Measurements from ENCODE around the gene HMGXB3.

HMGXB3 gene

DNA sequence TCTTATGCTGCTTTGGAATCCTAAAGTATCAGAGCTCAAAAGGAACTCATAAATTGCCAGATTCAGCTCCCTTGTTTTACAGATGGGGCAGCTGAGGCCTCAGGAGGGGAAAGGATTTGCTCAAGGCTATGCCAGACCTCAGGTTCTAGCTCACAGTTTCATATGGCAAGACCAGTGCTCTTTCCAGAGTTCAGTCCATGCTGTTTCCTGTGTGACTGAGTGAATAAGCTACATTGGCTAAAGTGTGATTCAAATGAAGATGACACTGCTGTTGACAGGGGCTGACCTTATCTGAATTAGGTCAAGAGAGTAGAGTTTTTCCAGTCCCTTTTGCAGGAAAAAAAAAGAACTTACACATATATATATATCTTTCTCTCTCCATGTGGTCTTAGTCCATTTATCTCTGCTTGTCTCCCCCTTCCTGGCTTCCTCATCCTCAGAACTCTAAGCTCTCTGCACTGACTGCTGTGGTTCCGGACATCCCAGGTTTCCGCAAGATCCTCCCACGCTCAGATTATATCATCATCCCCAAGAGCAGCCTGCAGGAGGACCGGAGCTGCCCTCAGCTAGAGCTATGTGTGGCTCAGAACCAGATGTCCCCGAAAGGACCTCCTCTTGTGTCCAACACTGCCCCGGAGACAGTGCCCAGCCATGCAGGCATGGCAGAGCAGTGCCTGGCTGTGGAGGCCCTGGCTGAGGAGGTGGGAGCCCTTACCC, 9.3 kb downstream of the HMGXB3 start:
- no peaks in the 10 kb centered on the region for H3K4me1 ChIP-seq (ENCODE audit: control insufficient read depth in 2 of 2, insufficient read depth in 1 of 2, low read depth in 1 of 2, low read length in 2 of 2)
- H3K23ac ChIP-seq (ENCODE audit: low read depth, low read length, poor library complexity): no peak overlapping the region
- peak overlapping the region in 1 of 2 donors; percentile 67 for H3K4me3 ChIP-seq (ENCODE audit: low read length in 2 of 2)
- no peak overlapping the region for H2BK15ac ChIP-seq (ENCODE audit: low read length)
- no peaks in the 10 kb centered on the region for H3K27me3 ChIP-seq (ENCODE audit: control insufficient read depth in 3 of 3, insufficient read depth in 3 of 3, low read depth in 1 of 3, low read length in 3 of 3)
- WGBS, 2 donors (ENCODE audit: extremely low coverage in 2 of 2, insufficient read length in 2 of 2, insufficient replicate concordance in 1 of 2): no CpG with 5 or more reads among the region's 6 CpGs
- no peak for DNase-seq (ENCODE audit: low spot score)
- no peak overlapping the region for H4K91ac ChIP-seq (ENCODE audit: low read depth, low read length, poor library complexity)
- H2AFZ ChIP-seq (ENCODE audit: low read length): no peak overlapping the region
- H3K9ac ChIP-seq (ENCODE audit: low read depth, low read length, poor library complexity): no peak overlapping the region
- no peak overlapping the region for H4K8ac ChIP-seq (ENCODE audit: low read depth, low read length)
- H3K9me3 ChIP-seq (replicated peaks in 1 of 2; ENCODE audit: control insufficient read depth in 2 of 2, insufficient read depth in 1 of 2, low read depth in 1 of 2, low read length in 2 of 2): peaks cover 0 to 7% of the 10 kb centered on the region in 2 donors
- H3K18ac ChIP-seq (ENCODE audit: low read length): no peak overlapping the region
- H3K79me1 ChIP-seq (ENCODE audit: low read depth, low read length): peaks cover 3% of the 10 kb centered on the region
- H3K14ac ChIP-seq (ENCODE audit: low read length): no peak overlapping the region
- H3K36me3 ChIP-seq (replicated peaks in 1 of 2; ENCODE audit: control insufficient read depth in 2 of 2, insufficient read depth in 2 of 2, low read length in 2 of 2): peaks cover 33 to 96% of the 10 kb centered on the region in 2 donors
- no peak overlapping the region for H3K4ac ChIP-seq (ENCODE audit: low read length)
- no peak overlapping the region for H2BK120ac ChIP-seq (ENCODE audit: low read depth, low read length)
- H3K27ac ChIP-seq (replicated peaks; ENCODE audit: low read length): no peak overlapping the region
- no peak overlapping the region for H2BK12ac ChIP-seq (ENCODE audit: low read length)
- H3K4me2 ChIP-seq (ENCODE audit: insufficient read depth, low read length, poor library complexity, severe bottlenecking): no peak overlapping the region
- H2AK5ac ChIP-seq (ENCODE audit: low read depth, low read length): no peak overlapping the region
- H2BK5ac ChIP-seq (ENCODE audit: low read length): no peak overlapping the region

- Histone ChIP-seq H2AK5ac (ENCODE audit: low read depth, low read length) (no peak overlapping the region), H3K4me2 (ENCODE audit: insufficient read depth, low read length, poor library complexity, severe bottlenecking) (no peak overlapping the region), H3K14ac (ENCODE audit: low read length) (no peak overlapping the region), H2BK5ac (ENCODE audit: low read length) (no peak overlapping the region), H2BK15ac (ENCODE audit: low read length) (no peak overlapping the region), H2BK120ac (ENCODE audit: low read depth, low read length) (no peak overlapping the region), H3K27me3 (ENCODE audit: control insufficient read depth in 3 of 3, insufficient read depth in 3 of 3, low read depth in 1 of 3, low read length in 3 of 3) (no peaks in the 10 kb centered on the region), H4K8ac (ENCODE audit: low read depth, low read length) (no peak overlapping the region), H3K4me1 (ENCODE audit: control insufficient read depth in 2 of 2, insufficient read depth in 1 of 2, low read depth in 1 of 2, low read length in 2 of 2) (no peaks in the 10 kb centered on the region), H3K9me3 (replicated peaks in 1 of 2; ENCODE audit: control insufficient read depth in 2 of 2, insufficient read depth in 1 of 2, low read depth in 1 of 2, low read length in 2 of 2) (peaks cover 7 to 23% of the 10 kb centered on the region in 2 donors), H3K4ac (ENCODE audit: low read length) (no peak overlapping the region), H2AFZ (ENCODE audit: low read length) (no peak overlapping the region), H2BK12ac (ENCODE audit: low read length) (no peak overlapping the region), H3K9ac (ENCODE audit: low read depth, low read length, poor library complexity) (no peak overlapping the region), H3K36me3 (replicated peaks in 1 of 2; ENCODE audit: control insufficient read depth in 2 of 2, insufficient read depth in 2 of 2, low read length in 2 of 2) (peaks cover 41 to 96% of the 10 kb centered on the region in 2 donors), H4K91ac (ENCODE audit: low read depth, low read length, poor library complexity) (no peak overlapping the region), H3K27ac (replicated peaks; ENCODE audit: low read length) (no peak overlapping the region), H3K4me3 (ENCODE audit: low read length in 2 of 2) (no peak overlapping the region), H3K18ac (ENCODE audit: low read length) (no peak overlapping the region), H3K79me1 (ENCODE audit: low read depth, low read length) (peaks cover 3% of the 10 kb centered on the region), H3K23ac (ENCODE audit: low read depth, low read length, poor library complexity) (no peak overlapping the region)
- DNase-seq (ENCODE audit: low spot score): no peak
- no CpG with 5 or more reads among the region's 4 CpGs for WGBS, 2 donors (ENCODE audit: extremely low coverage in 2 of 2, insufficient read length in 2 of 2, insufficient replicate concordance in 1 of 2)
Measured at GRCh38 chr5:150013931-150014330, 13.4 kb downstream of the HMGXB3 start.

- Histone ChIP-seq H3K4me1 (ENCODE audit: control insufficient read depth in 2 of 2, insufficient read depth in 1 of 2, low read depth in 1 of 2, low read length in 2 of 2) (no peaks in the 10 kb centered on the region), H3K79me1 (ENCODE audit: low read depth, low read length) (peaks cover 3% of the 10 kb centered on the region), H3K27me3 (ENCODE audit: control insufficient read depth in 3 of 3, insufficient read depth in 3 of 3, low read depth in 1 of 3, low read length in 3 of 3) (no peaks in the 10 kb centered on the region), H2BK12ac (ENCODE audit: low read length) (no peak overlapping the region), H3K18ac (ENCODE audit: low read length) (no peak overlapping the region), H3K4ac (ENCODE audit: low read length) (no peak overlapping the region), H3K14ac (ENCODE audit: low read length) (no peak overlapping the region), H3K27ac (replicated peaks; ENCODE audit: low read length) (no peak overlapping the region), H2AFZ (ENCODE audit: low read length) (no peak overlapping the region), H3K23ac (ENCODE audit: low read depth, low read length, poor library complexity) (no peak overlapping the region), H3K4me3 (ENCODE audit: low read length in 2 of 2) (no peak overlapping the region), H2BK120ac (ENCODE audit: low read depth, low read length) (no peak overlapping the region), H2AK5ac (ENCODE audit: low read depth, low read length) (no peak overlapping the region), H2BK15ac (ENCODE audit: low read length) (no peak overlapping the region), H4K8ac (ENCODE audit: low read depth, low read length) (no peak overlapping the region), H4K91ac (ENCODE audit: low read depth, low read length, poor library complexity) (no peak overlapping the region), H2BK5ac (ENCODE audit: low read length) (no peak overlapping the region), H3K4me2 (ENCODE audit: insufficient read depth, low read length, poor library complexity, severe bottlenecking) (no peak overlapping the region), H3K9me3 (replicated peaks in 1 of 2; ENCODE audit: control insufficient read depth in 2 of 2, insufficient read depth in 1 of 2, low read depth in 1 of 2, low read length in 2 of 2) (peaks cover 7 to 23% of the 10 kb centered on the region in 2 donors), H3K9ac (ENCODE audit: low read depth, low read length, poor library complexity) (no peak overlapping the region), H3K36me3 (replicated peaks in 1 of 2; ENCODE audit: control insufficient read depth in 2 of 2, insufficient read depth in 2 of 2, low read length in 2 of 2) (peaks cover 43 to 96% of the 10 kb centered on the region in 2 donors)
- DNase-seq (ENCODE audit: low spot score): no peak
- WGBS, 2 donors (ENCODE audit: extremely low coverage in 2 of 2, insufficient read length in 2 of 2, insufficient replicate concordance in 1 of 2): no CpG with 5 or more reads among the region's 3 CpGs
Measured at GRCh38 chr5:150014456-150014855, 13.9 kb downstream of the HMGXB3 start.

GRCh38 chr5:150015415-150015814, 14.9 kb downstream of the HMGXB3 start:
- no peak overlapping the region for H3K4ac ChIP-seq (ENCODE audit: low read length)
- H2BK120ac ChIP-seq (ENCODE audit: low read depth, low read length): no peak overlapping the region
- H3K79me1 ChIP-seq (ENCODE audit: low read depth, low read length): no peaks in the 10 kb centered on the region
- DNase-seq (ENCODE audit: low spot score): no peak
- no peak overlapping the region for H3K27ac ChIP-seq (replicated peaks; ENCODE audit: low read length)
- H2AK5ac ChIP-seq (ENCODE audit: low read depth, low read length): no peak overlapping the region
- H3K18ac ChIP-seq (ENCODE audit: low read length): no peak overlapping the region
- peaks cover 7 to 23% of the 10 kb centered on the region in 2 donors for H3K9me3 ChIP-seq (replicated peaks in 1 of 2; ENCODE audit: control insufficient read depth in 2 of 2, insufficient read depth in 1 of 2, low read depth in 1 of 2, low read length in 2 of 2)
- no peak overlapping the region for H3K14ac ChIP-seq (ENCODE audit: low read length)
- no peak overlapping the region for H2AFZ ChIP-seq (ENCODE audit: low read length)
- no peak overlapping the region for H3K4me3 ChIP-seq (ENCODE audit: low read length in 2 of 2)
- no peak overlapping the region for H2BK15ac ChIP-seq (ENCODE audit: low read length)
- peaks cover 40 to 96% of the 10 kb centered on the region in 2 donors for H3K36me3 ChIP-seq (replicated peaks in 1 of 2; ENCODE audit: control insufficient read depth in 2 of 2, insufficient read depth in 2 of 2, low read length in 2 of 2)
- no peaks in the 10 kb centered on the region for H3K27me3 ChIP-seq (ENCODE audit: control insufficient read depth in 3 of 3, insufficient read depth in 3 of 3, low read depth in 1 of 3, low read length in 3 of 3)
- no peak overlapping the region for H4K8ac ChIP-seq (ENCODE audit: low read depth, low read length)
- H4K91ac ChIP-seq (ENCODE audit: low read depth, low read length, poor library complexity): no peak overlapping the region
- H3K23ac ChIP-seq (ENCODE audit: low read depth, low read length, poor library complexity): no peak overlapping the region
- no peak overlapping the region for H3K9ac ChIP-seq (ENCODE audit: low read depth, low read length, poor library complexity)
- H3K4me2 ChIP-seq (ENCODE audit: insufficient read depth, low read length, poor library complexity, severe bottlenecking): no peak overlapping the region
- H2BK5ac ChIP-seq (ENCODE audit: low read length): no peak overlapping the region
- H2BK12ac ChIP-seq (ENCODE audit: low read length): no peak overlapping the region
- no peaks in the 10 kb centered on the region for H3K4me1 ChIP-seq (ENCODE audit: control insufficient read depth in 2 of 2, insufficient read depth in 1 of 2, low read depth in 1 of 2, low read length in 2 of 2)
- no CpG with 5 or more reads among the region's 3 CpGs for whole genome bisulfite sequencing, 2 donors (ENCODE audit: extremely low coverage in 2 of 2, insufficient read length in 2 of 2, insufficient replicate concordance in 1 of 2)

Data from neuronal stem cell (in vitro differentiated cells).